CD4-positive, alpha-beta memory T cell (primary cell): ENCODE data around the gene SMAP1. TPM values are rescaled to one million over a fixed set of nuclear protein-coding genes. Genes with fewer than 3 reads are reported as not detected.

Experiments
- CTCF ChIA-PET: fragments of 350-600 bp; sonication (Branson Sonifier 250); formaldehyde crosslinking; loops from one replicate; lab custom pipeline; 2021; ENCODE audit warnings: inconsistent platforms; ENCODE audit not compliant: partially characterized antibody; lab: Charles Lee
- POLR2A ChIA-PET: fragments of 350-600 bp; sonication (Branson Sonifier 250); formaldehyde crosslinking; loops from one replicate; lab custom pipeline; 2021; ENCODE audit not compliant: partially characterized antibody; lab: Charles Lee
- DNase-seq, 5 donors: peaks; one replicate each; pipeline versions ENCODE4 v3.0.0 to v3.0.0-alpha.2; 2020 to 2022; ENCODE audit warnings: mixed read lengths in 1 of 5
- H3K27ac ChIP-seq: one replicate; pipeline ENCODE4 v1.7.0; 2013; ENCODE audit warnings: low read depth, low read length
- H3K27me3 ChIP-seq: 2 replicates; pipeline ENCODE4 v1.7.0; 2013; ENCODE audit warnings: mild to moderate bottlenecking, low read length, moderate library complexity; ENCODE audit not compliant: insufficient read depth
- H3K36me3 ChIP-seq: 2 replicates; pipeline ENCODE4 v1.7.0; 2013; ENCODE audit warnings: mild to moderate bottlenecking, low read length, moderate library complexity; ENCODE audit not compliant: insufficient read depth
- H3K4me1 ChIP-seq: 2 replicates; pipeline ENCODE4 v1.7.0; 2013; ENCODE audit warnings: mild to moderate bottlenecking, low read length, moderate library complexity; ENCODE audit not compliant: insufficient read depth
- H3K4me3 ChIP-seq, 2 donors: one replicate each; pipeline ENCODE4 v1.7.0; 2013; ENCODE audit warnings: low read length in 2 of 2, mild to moderate bottlenecking in 1 of 2
- H3K9me3 ChIP-seq, 2 donors: one replicate each; pipeline ENCODE4 v1.7.0; 2013; ENCODE audit warnings: low read length in 2 of 2, control low read depth in 1 of 2; ENCODE audit not compliant: control insufficient read depth in 1 of 2
- H3K27ac Mint-ChIP-seq, 7 donors: one replicate each; pipeline ENCODE4 v1.8.0; 2020 to 2021; ENCODE audit warnings: mixed read lengths in 7 of 7, mild to moderate bottlenecking in 6 of 7, inconsistent platforms in 3 of 7, moderate library complexity in 3 of 7
- H3K27me3 Mint-ChIP-seq, 2 donors: one replicate each; pipeline ENCODE4 v1.8.0; 2020 to 2021; ENCODE audit warnings: mixed read lengths in 2 of 2
- H3K36me3 Mint-ChIP-seq, 2 donors: one replicate each; pipeline ENCODE4 v1.8.0; 2020 to 2021; ENCODE audit warnings: mixed read lengths in 2 of 2, inconsistent platforms in 1 of 2, mild to moderate bottlenecking in 1 of 2
- H3K4me1 Mint-ChIP-seq, 4 donors: one replicate each; pipeline ENCODE4 v1.8.0; 2020 to 2021; ENCODE audit warnings: mixed read lengths in 4 of 4, mild to moderate bottlenecking in 1 of 4
- H3K4me3 Mint-ChIP-seq, 8 donors: one replicate each; pipeline ENCODE4 v1.8.0; 2020 to 2021; ENCODE audit warnings: mixed read lengths in 8 of 8, mild to moderate bottlenecking in 7 of 8, moderate library complexity in 6 of 8, inconsistent platforms in 3 of 8
- H3K9me3 Mint-ChIP-seq, 8 donors: one replicate each; pipeline ENCODE4 v1.8.0; 2020 to 2021; ENCODE audit warnings: mixed read lengths in 8 of 8, mild to moderate bottlenecking in 5 of 8, inconsistent platforms in 3 of 8, moderate library complexity in 1 of 8
- intact Hi-C: fragments of 100-400 bp; cut with micrococcal nuclease; formaldehyde crosslinking; loops from one replicate; pipeline ENCODE4 v1.15.1; 2023
- polyA plus RNA-seq, 2 donors: library from polyadenylated mRNA; unstranded; fragments of 300-500 nt; fragmentation: Illumina TruSeq; gene quantifications; one replicate each; pipeline ENCODE4 v1.2.3, GENCODE V29; 2021
- total RNA-seq, 2 experiments: library from RNA; stranded (reverse); gene quantifications; one replicate each; pipeline ENCODE4 v1.2.3, GENCODE V29; 2021

SMAP1 gene
- total and polyA plus RNA-seq, 4 experiments from 2014 or later, result 25.5 to 38.4 (median 28.3) TPM

- H3K9me3 ChIP-seq, result no peaks in the 10 kb centered on the region
- ChIA-PET CTCF (no interaction called here), POLR2A (no interaction called here)
- Mint-ChIP-seq H3K36me3 (no peaks in the 10 kb centered on the region), H3K9me3 (no peaks in the 10 kb centered on the region), H3K27me3 (no peaks in the 10 kb centered on the region), H3K4me3 (no peak overlapping the region), H3K27ac (no peak overlapping the region), H3K4me1 (peaks cover 0 to 3% (median 0%) of the 10 kb centered on the region in 4 donors)
- no peaks in the 10 kb centered on the region for H3K36me3 ChIP-seq
- no peak for DNase-seq
- no peaks in the 10 kb centered on the region for H3K4me1 ChIP-seq
- intact Hi-C loops, result no loop called here
- H3K27ac ChIP-seq, result no peak overlapping the region
- H3K4me3 ChIP-seq, result no peak overlapping the region
- H3K27me3 ChIP-seq, result no peaks in the 10 kb centered on the region
Measured at GRCh38 chr6:70636596-70636995, 31.1 kb upstream of the SMAP1 start.

GRCh38 chr6:70638468-70638867, 29.2 kb upstream of the SMAP1 start:
- Histone ChIP-seq H3K4me3 (no peak overlapping the region), H3K36me3 (no peaks in the 10 kb centered on the region), H3K9me3 (no peaks in the 10 kb centered on the region), H3K4me1 (no peaks in the 10 kb centered on the region), H3K27me3 (no peaks in the 10 kb centered on the region), H3K27ac (no peak overlapping the region)
- no peaks in the 10 kb centered on the region for H3K27me3 Mint-ChIP-seq
- H3K9me3 Mint-ChIP-seq, result no peaks in the 10 kb centered on the region
- ChIA-PET POLR2A (no interaction called here), CTCF (no interaction called here)
- intact Hi-C loops, result no loop called here
- no peak for DNase-seq
- no peak overlapping the region for H3K27ac Mint-ChIP-seq
- H3K4me1 Mint-ChIP-seq, result peaks cover 0 to 3% (median 0%) of the 10 kb centered on the region in 4 donors
- H3K36me3 Mint-ChIP-seq, result no peaks in the 10 kb centered on the region
- H3K4me3 Mint-ChIP-seq, result no peak overlapping the region

GRCh38 chr6:70651326-70651905, 16.3 kb upstream of the SMAP1 start:
- no peaks in the 10 kb centered on the region for H3K36me3 ChIP-seq
- Mint-ChIP-seq H3K36me3 (no peaks in the 10 kb centered on the region), H3K4me3 (peak overlapping the region; percentile 66 to 86 (median 80)), H3K4me1 (peaks cover 21 to 46% (median 31%) of the 10 kb centered on the region in 4 donors), H3K27ac (peak overlapping the region; percentile 68 to 93 (median 87)), H3K27me3 (no peaks in the 10 kb centered on the region), H3K9me3 (peaks cover 0 to 2% (median 0%) of the 10 kb centered on the region in 8 donors)
- ChIA-PET CTCF (interaction anchor here (0.8 to 1.6 kb wide), 3 partner anchors 12 to 131 kb away, joined by 3 to 5 read pairs (median 5); no protein-coding TSS in a partner anchor), POLR2A (interaction anchor here (0.8 to 4.6 kb wide), 8 partner anchors 13 to 238 kb away, joined by 3 to 50 read pairs (median 4); partner anchors contain the start of genes FAM135A, SDHAF4 and SMAP1)
- no peaks in the 10 kb centered on the region for H3K9me3 ChIP-seq
- H3K27ac ChIP-seq, result peak overlapping the region; percentile 39
- intact Hi-C loops, result loop anchor here (1.0 to 2.0 kb wide), 2 partner anchors 16 to 85 kb away; partner anchors contain the start of genes SDHAF4 and SMAP1
- peak overlapping the region in 1 of 2 donors; percentile 21 for H3K4me3 ChIP-seq
- H3K4me1 ChIP-seq, result peaks cover 34% of the 10 kb centered on the region
- DNase-seq, result peak; percentile 68 to 79 (median 74)
- no peaks in the 10 kb centered on the region for H3K27me3 ChIP-seq

GRCh38 chr6:70652216-70652615, 15.5 kb upstream of the SMAP1 start:
- Mint-ChIP-seq H3K4me3 (peak overlapping the region in 3 of 8 donors; percentile 17 to 51 (median 28)), H3K27me3 (no peaks in the 10 kb centered on the region), H3K4me1 (peaks cover 21 to 41% (median 31%) of the 10 kb centered on the region in 4 donors), H3K9me3 (peaks cover 0 to 2% (median 0%) of the 10 kb centered on the region in 8 donors), H3K27ac (peak overlapping the region in 6 of 7 donors; percentile 68 to 91 (median 86)), H3K36me3 (no peaks in the 10 kb centered on the region)
- ChIA-PET CTCF (interaction anchor here (0.8 to 1.6 kb wide), 6 partner anchors 12 to 283 kb away, joined by 3 to 5 read pairs (median 4); no protein-coding TSS in a partner anchor), POLR2A (interaction anchor here (1.3 to 4.6 kb wide), 4 partner anchors 15 to 86 kb away, joined by 5 to 50 read pairs (median 6); partner anchors contain the start of genes SDHAF4 and SMAP1)
- Histone ChIP-seq H3K4me1 (peaks cover 34% of the 10 kb centered on the region), H3K36me3 (no peaks in the 10 kb centered on the region), H3K9me3 (no peaks in the 10 kb centered on the region), H3K27me3 (no peaks in the 10 kb centered on the region), H3K4me3 (no peak overlapping the region), H3K27ac (no peak overlapping the region)
- intact Hi-C loops, result no loop called here
- no peak for DNase-seq

GRCh38 chr6:70657706-70658105, 10.0 kb upstream of the SMAP1 start:
- intact Hi-C loops, result no loop called here
- no peaks in the 10 kb centered on the region for H3K36me3 ChIP-seq
- no peak for DNase-seq
- peaks cover 1% of the 10 kb centered on the region for H3K4me1 ChIP-seq
- peaks cover 0 to 4% of the 10 kb centered on the region in 2 donors for H3K27me3 Mint-ChIP-seq
- no peak overlapping the region for H3K27ac Mint-ChIP-seq
- no peak overlapping the region for H3K4me3 ChIP-seq
- peaks cover 0 to 6% (median 2%) of the 10 kb centered on the region in 4 donors for H3K4me1 Mint-ChIP-seq
- no peak overlapping the region for H3K4me3 Mint-ChIP-seq
- CTCF ChIA-PET, result interaction anchor here (1.3 to 1.9 kb wide), 2 partner anchors 10 to 27 kb away, joined by 3 to 5 read pairs; partner anchors contain the start of gene SMAP1
- no peaks in the 10 kb centered on the region for H3K36me3 Mint-ChIP-seq
- H3K9me3 Mint-ChIP-seq, result peaks cover 0 to 1% (median 0%) of the 10 kb centered on the region in 8 donors
- no peaks in the 10 kb centered on the region for H3K9me3 ChIP-seq
- H3K27me3 ChIP-seq, result no peaks in the 10 kb centered on the region
- no peak overlapping the region for H3K27ac ChIP-seq
- POLR2A ChIA-PET, result no interaction called here

GRCh38 chr6:70663881-70664466, 3.7 kb upstream of the SMAP1 start:
- peaks cover 0 to 5% of the 10 kb centered on the region in 2 donors for H3K27me3 Mint-ChIP-seq
- DNase-seq, result no peak
- peaks cover 0 to 10% of the 10 kb centered on the region in 2 donors for H3K36me3 Mint-ChIP-seq
- peaks cover 0 to 1% (median 0%) of the 10 kb centered on the region in 8 donors for H3K9me3 Mint-ChIP-seq
- H3K9me3 ChIP-seq, result no peaks in the 10 kb centered on the region
- H3K4me1 ChIP-seq, result peaks cover 16% of the 10 kb centered on the region
- ChIA-PET POLR2A (interaction anchor here (1.2 kb wide), 1 partner anchor 13 kb away, joined by 3 read pairs; no protein-coding TSS in a partner anchor), CTCF (interaction anchor here (1.4 to 1.7 kb wide), 2 partner anchors 12 to 21 kb away, joined by 4 to 5 read pairs; no protein-coding TSS in a partner anchor)
- H3K4me1 Mint-ChIP-seq, result peaks cover 14 to 21% (median 17%) of the 10 kb centered on the region in 4 donors
- no peak overlapping the region for H3K27ac ChIP-seq
- H3K4me3 ChIP-seq, result no peak overlapping the region
- H3K36me3 ChIP-seq, result no peaks in the 10 kb centered on the region
- no peak overlapping the region for H3K27ac Mint-ChIP-seq
- intact Hi-C loops, result loop anchor here (10.0 kb wide), 1 partner anchor 849 kb away; no protein-coding TSS in a partner anchor
- no peak overlapping the region for H3K4me3 Mint-ChIP-seq
- H3K27me3 ChIP-seq, result no peaks in the 10 kb centered on the region
